IPS-20b (cell line): ENCODE data around the gene ATP8A1.

Source experiments
- H3K27ac ChIP-seq: one replicate; pipeline ENCODE4 v1.5.1; 2013; ENCODE audit warnings: low read length
- H3K27me3 ChIP-seq: 2 replicates; pipeline ENCODE4 v1.6.1; 2013; ENCODE audit warnings: mild to moderate bottlenecking, low read length, inconsistent platforms; ENCODE audit not compliant: insufficient read depth
- H3K36me3 ChIP-seq: 2 replicates; pipeline ENCODE4 v1.6.1; 2013; ENCODE audit warnings: low read depth, mild to moderate bottlenecking, inconsistent platforms, low read length, moderate library complexity; ENCODE audit not compliant: insufficient read depth
- H3K4me1 ChIP-seq: 2 replicates; pipeline ENCODE4 v1.6.1; 2013; ENCODE audit warnings: mild to moderate bottlenecking, control low read depth, inconsistent platforms, low read length, moderate library complexity; ENCODE audit not compliant: insufficient read depth
- H3K4me3 ChIP-seq: 2 replicates; pipeline ENCODE4 v1.5.1; 2013; ENCODE audit warnings: mild to moderate bottlenecking, low read length, inconsistent platforms
- H3K9ac ChIP-seq: 2 replicates; pipeline ENCODE4 v1.6.1; 2013; ENCODE audit warnings: low read depth, mild to moderate bottlenecking, inconsistent platforms, low read length, moderate library complexity
- H3K9me3 ChIP-seq: 2 replicates; pipeline ENCODE4 v1.6.1; 2013; ENCODE audit warnings: mild to moderate bottlenecking, low read depth, low read length, inconsistent platforms; ENCODE audit not compliant: insufficient read depth

ATP8A1 gene

GRCh38 chr4:42646013-42646784 is 10.7 kb downstream of the ATP8A1 start:
- no peak overlapping the region for H3K27ac ChIP-seq
- H3K9me3 ChIP-seq, result 0 out of 2 replicates have a peak, but pooled peaks cover under 1% of the 10 kb centered on the region
- H3K4me3 ChIP-seq, result no peak overlapping the region
- H3K36me3 ChIP-seq, result no peaks in the 10 kb centered on the region
- H3K4me1 ChIP-seq, result no peaks in the 10 kb centered on the region; the same call in 1 of the 2 replicates
- H3K9ac ChIP-seq, result no peak overlapping the region
- no peaks in the 10 kb centered on the region for H3K27me3 ChIP-seq

GRCh38 chr4:42644897-42645296 is 12.0 kb downstream of the ATP8A1 start:
- Histone ChIP-seq H3K9ac (no peak overlapping the region), H3K4me3 (no peak overlapping the region), H3K27me3 (no peaks in the 10 kb centered on the region), H3K36me3 (no peaks in the 10 kb centered on the region), H3K4me1 (no peaks in the 10 kb centered on the region; the same call in 1 of the 2 replicates), H3K9me3 (no peaks in the 10 kb centered on the region), H3K27ac (no peak overlapping the region)

GRCh38 chr4:42643685-42644084 is 13.2 kb downstream of the ATP8A1 start:
- Histone ChIP-seq H3K36me3 (no peaks in the 10 kb centered on the region), H3K27me3 (no peaks in the 10 kb centered on the region), H3K27ac (no peak overlapping the region), H3K4me1 (no peaks in the 10 kb centered on the region; the same call in 1 of the 2 replicates), H3K9ac (no peak overlapping the region), H3K9me3 (no peaks in the 10 kb centered on the region), H3K4me3 (no peak overlapping the region)

DNA sequence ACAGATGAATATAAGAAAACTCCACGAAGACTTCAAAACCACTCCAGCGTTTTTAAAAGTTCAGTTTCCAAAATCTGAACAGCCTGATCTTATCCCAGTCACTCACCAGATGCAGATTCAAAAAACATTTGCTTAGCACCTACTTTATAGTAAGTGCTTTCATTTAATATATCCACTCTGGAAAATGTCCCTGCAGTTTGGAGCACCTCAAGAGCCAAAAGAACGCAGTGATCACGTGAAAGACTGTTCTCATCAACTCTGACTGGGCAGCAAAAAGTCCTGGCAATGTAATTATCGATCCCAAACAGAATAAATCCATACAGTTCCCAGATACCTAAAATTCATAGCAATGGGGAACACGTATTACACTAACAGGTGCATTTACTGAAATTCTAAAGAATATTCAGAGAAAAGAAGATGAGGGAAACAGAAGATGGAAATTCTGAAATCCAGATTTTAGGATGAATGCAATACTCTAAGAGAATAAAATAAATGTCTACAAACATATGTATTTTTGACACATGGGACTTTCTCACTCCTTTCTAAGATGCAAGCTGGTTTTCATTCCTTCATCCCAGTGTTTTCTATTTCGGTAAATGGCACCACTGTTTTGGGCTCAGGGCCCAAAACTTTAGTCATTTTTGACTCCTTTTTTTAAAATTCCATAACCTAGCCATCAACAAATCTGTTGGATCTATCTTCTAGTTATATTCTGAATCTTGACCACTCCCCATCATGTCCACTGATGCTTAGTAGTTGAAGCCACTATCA is 13.9 kb downstream of the ATP8A1 start:
- Histone ChIP-seq H3K27ac (no peak overlapping the region), H3K4me1 (no peaks in the 10 kb centered on the region; the same call in 1 of the 2 replicates), H3K4me3 (no peak overlapping the region), H3K27me3 (no peaks in the 10 kb centered on the region), H3K9ac (no peak overlapping the region), H3K36me3 (no peaks in the 10 kb centered on the region), H3K9me3 (no peaks in the 10 kb centered on the region)

GRCh38 chr4:42642101-42642797 is 14.7 kb downstream of the ATP8A1 start:
- Histone ChIP-seq H3K9ac (no peak overlapping the region), H3K4me1 (no peaks in the 10 kb centered on the region; the same call in 1 of the 2 replicates), H3K9me3 (no peaks in the 10 kb centered on the region), H3K27ac (no peak overlapping the region), H3K36me3 (no peaks in the 10 kb centered on the region), H3K4me3 (no peak overlapping the region), H3K27me3 (no peaks in the 10 kb centered on the region)

DNA sequence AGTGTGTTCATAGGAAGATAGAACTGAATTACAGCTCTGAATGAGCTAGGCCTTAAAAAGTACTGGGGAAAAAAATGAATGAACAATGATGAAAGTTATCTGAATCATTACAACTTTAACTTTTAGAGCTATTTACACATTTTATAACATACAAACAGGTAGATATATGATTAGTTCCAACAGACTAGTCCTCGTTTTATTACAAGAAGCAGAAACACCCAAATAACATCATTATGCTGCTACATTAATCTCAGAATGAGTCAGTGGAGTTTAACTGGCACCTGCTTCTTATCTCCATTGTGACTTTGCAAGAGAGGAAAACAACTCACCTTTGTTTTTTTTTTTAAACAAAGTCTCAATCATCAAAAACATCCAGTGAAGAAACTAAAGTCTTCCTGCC is 15.2 kb downstream of the ATP8A1 start:
- Histone ChIP-seq H3K36me3 (no peaks in the 10 kb centered on the region), H3K9me3 (no peaks in the 10 kb centered on the region), H3K27ac (no peak overlapping the region), H3K27me3 (no peaks in the 10 kb centered on the region), H3K9ac (no peak overlapping the region), H3K4me1 (no peaks in the 10 kb centered on the region; the same call in 1 of the 2 replicates), H3K4me3 (no peak overlapping the region)

- H3K27me3 ChIP-seq, result no peaks in the 10 kb centered on the region
- no peak overlapping the region for H3K27ac ChIP-seq
- no peaks in the 10 kb centered on the region for H3K9me3 ChIP-seq
- H3K4me1 ChIP-seq, result no peaks in the 10 kb centered on the region; the same call in 1 of the 2 replicates
- H3K9ac ChIP-seq, result no peak overlapping the region
- H3K4me3 ChIP-seq, result no peak overlapping the region
- H3K36me3 ChIP-seq, result no peaks in the 10 kb centered on the region
Measured at GRCh38 chr4:42641161-42641560, 15.7 kb downstream of the ATP8A1 start.

DNA sequence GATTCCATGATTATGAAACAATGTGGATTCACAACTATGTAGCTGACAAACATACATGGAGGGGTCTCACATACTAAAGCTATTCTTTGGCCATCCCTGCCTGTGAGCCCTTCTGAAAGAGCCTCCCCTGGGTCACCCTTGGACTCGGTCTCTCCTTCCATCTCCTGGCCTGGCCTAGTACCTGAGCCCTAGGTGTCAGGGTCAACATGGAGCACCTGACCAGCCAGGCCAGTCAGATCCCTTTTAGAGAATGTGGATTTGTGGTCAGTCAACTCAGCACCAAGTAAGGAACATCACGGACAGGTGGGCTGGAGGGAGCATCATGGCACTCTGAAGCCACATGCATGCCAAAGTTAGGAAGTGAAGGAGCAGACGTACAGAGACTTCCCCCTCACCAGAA is 16.3 kb downstream of the ATP8A1 start:
- Histone ChIP-seq H3K4me1 (no peaks in the 10 kb centered on the region; the same call in 1 of the 2 replicates), H3K36me3 (no peaks in the 10 kb centered on the region), H3K27ac (no peak overlapping the region), H3K9me3 (no peaks in the 10 kb centered on the region), H3K4me3 (no peak overlapping the region), H3K9ac (no peak overlapping the region), H3K27me3 (no peaks in the 10 kb centered on the region)

- Histone ChIP-seq H3K27ac (no peak overlapping the region), H3K27me3 (no peaks in the 10 kb centered on the region), H3K4me1 (no peaks in the 10 kb centered on the region; the same call in 1 of the 2 replicates), H3K9me3 (no peaks in the 10 kb centered on the region), H3K4me3 (no peak overlapping the region), H3K36me3 (no peaks in the 10 kb centered on the region), H3K9ac (no peak overlapping the region)
Measured at GRCh38 chr4:42638993-42639392, 17.9 kb downstream of the ATP8A1 start.

GRCh38 chr4:42638321-42638720 is 18.6 kb downstream of the ATP8A1 start:
- Histone ChIP-seq H3K9ac (no peak overlapping the region), H3K27ac (no peak overlapping the region), H3K36me3 (no peaks in the 10 kb centered on the region), H3K4me3 (no peak overlapping the region), H3K4me1 (no peaks in the 10 kb centered on the region), H3K9me3 (no peaks in the 10 kb centered on the region), H3K27me3 (no peaks in the 10 kb centered on the region)

DNA sequence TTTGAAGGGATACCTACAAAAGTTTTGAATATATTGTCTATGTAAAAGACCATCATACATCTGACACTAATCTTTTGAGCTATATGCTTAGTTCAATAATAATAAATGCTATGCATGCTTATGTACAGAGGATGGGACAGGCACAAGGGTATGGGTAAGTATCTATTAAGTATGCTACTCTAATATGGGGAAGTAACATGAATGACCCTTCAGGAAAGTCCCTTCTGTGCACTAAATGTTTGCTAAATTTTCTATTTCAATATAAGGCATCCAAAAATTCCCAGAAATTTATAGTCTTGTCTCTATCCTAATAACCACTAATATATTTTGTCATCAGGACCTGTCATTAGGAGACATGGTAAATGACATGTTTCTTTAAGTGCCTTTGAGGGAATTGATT is 19.0 kb downstream of the ATP8A1 start:
- H3K4me1 ChIP-seq, result no peaks in the 10 kb centered on the region
- no peaks in the 10 kb centered on the region for H3K9me3 ChIP-seq
- H3K36me3 ChIP-seq, result no peaks in the 10 kb centered on the region
- no peaks in the 10 kb centered on the region for H3K27me3 ChIP-seq
- no peak overlapping the region for H3K4me3 ChIP-seq
- H3K27ac ChIP-seq, result no peak overlapping the region
- H3K9ac ChIP-seq, result no peak overlapping the region
